ENCODE results near the gene PDE4B. TPM values are rescaled to one million over a fixed set of nuclear protein-coding genes. Genes with fewer than 3 reads are reported as not detected.

Gene PDE4B
- total and polyA plus RNA-seq, 11 donors: 1.4 to 71.9 (median 16.2) TPM

DNA sequence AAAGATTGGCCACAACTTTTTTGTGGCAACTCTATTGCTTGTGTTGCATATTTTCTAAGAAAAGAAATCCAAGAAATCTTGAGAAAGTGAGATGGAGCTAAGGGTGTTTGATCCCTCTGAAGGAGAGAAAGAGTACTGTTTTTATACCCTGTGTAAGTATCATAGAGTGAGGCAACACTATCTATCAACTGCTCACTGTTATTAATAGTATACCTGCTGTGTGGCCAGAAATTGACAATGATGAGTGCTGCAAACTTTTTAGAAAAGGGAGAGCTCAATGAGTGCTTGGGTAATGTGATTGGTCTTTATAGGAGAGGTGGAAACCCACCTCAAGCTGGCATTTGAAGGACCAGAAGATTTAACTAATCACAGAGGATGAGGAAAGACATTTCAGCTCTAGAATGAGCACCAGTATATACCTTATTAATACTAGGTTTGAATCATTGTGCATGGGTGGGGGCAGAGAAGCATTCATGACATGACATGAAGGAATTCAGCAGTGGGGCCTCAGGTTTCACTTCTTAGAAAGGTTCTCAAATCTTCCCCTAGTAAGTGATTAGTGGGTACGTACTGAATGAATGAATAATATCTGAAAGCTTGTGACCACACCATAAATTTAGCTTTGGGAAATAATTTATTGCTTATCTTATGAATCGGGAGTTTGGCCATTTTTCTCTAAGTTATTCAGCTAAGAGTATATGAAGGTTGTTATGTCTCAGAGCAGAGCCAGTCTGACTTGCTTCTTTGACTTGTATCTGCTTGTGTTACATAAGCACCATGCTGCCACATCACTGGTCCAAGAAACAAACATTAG is 572.1 kb downstream of the PDE4B start:
- Histone ChIP-seq H3K4me3 (no peak overlapping the region), H3K27me3 (no peaks in the 10 kb centered on the region), H3K36me3 (peaks cover 0 to 95% (median 84%) of the 10 kb centered on the region in 9 donors), H3K4me1 (peaks cover 0 to 28% (median 8%) of the 10 kb centered on the region in 12 donors), H3K9me3 (no peaks in the 10 kb centered on the region), H3K27ac (peak overlapping the region in 4 of 12 donors; percentile 3 to 34 (median 19))
- DNase-seq (no peak), ATAC-seq (no peak)
- TF ChIP-seq, protein P1, sequence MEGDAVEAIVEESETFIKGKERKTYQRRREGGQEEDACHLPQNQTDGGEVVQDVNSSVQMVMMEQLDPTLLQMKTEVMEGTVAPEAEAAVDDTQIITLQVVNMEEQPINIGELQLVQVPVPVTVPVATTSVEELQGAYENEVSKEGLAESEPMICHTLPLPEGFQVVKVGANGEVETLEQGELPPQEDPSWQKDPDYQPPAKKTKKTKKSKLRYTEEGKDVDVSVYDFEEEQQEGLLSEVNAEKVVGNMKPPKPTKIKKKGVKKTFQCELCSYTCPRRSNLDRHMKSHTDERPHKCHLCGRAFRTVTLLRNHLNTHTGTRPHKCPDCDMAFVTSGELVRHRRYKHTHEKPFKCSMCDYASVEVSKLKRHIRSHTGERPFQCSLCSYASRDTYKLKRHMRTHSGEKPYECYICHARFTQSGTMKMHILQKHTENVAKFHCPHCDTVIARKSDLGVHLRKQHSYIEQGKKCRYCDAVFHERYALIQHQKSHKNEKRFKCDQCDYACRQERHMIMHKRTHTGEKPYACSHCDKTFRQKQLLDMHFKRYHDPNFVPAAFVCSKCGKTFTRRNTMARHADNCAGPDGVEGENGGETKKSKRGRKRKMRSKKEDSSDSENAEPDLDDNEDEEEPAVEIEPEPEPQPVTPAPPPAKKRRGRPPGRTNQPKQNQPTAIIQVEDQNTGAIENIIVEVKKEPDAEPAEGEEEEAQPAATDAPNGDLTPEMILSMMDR (IDR thresholded peaks at IDR 0.05): no peak
- no peak for TF ChIP-seq POLR2A (IDR thresholded peaks at IDR 0.05)
- intact Hi-C loops (cut with DNase I): no loop called here
- 88 to 97% (median 94%) methylated on average over 2 of the region's 2 CpGs for WGBS, 4 donors

DNA sequence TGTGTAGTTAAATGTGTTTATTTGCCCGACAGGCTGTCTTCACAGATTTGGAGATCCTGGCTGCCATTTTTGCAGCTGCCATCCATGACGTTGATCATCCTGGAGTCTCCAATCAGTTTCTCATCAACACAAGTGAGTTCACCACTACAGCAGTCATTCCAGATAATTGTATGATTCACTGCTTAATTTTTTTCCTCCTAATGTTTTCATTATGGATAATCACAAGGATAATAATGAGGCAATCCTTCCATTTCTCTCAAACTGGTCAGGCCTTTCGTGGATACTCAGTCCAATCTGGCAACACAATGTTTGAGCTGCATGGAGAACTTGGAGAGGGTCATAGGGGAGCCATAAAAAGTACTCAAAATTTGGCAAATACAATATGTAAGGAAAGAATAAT is 572.9 kb downstream of the PDE4B start:
- 84 to 94% (median 89%) methylated on average over 3 of the region's 3 CpGs for WGBS, 4 donors
- Histone ChIP-seq H3K4me3 (no peak overlapping the region), H3K36me3 (peaks cover 0 to 99% (median 90%) of the 10 kb centered on the region in 9 donors), H3K4me1 (peaks cover 0 to 26% (median 4%) of the 10 kb centered on the region in 12 donors), H3K9me3 (no peaks in the 10 kb centered on the region), H3K27ac (peak overlapping the region in 3 of 12 donors; percentile 3 to 34 (median 6)), H3K27me3 (no peaks in the 10 kb centered on the region)
- no peak for DNase-seq
- TF ChIP-seq, protein P1 (IDR thresholded peaks at IDR 0.05): no peak
- TF ChIP-seq POLR2A (IDR thresholded peaks at IDR 0.05): no peak
- ATAC-seq: peak in 1 of 4 donors; percentile 50
- intact Hi-C loops (cut with DNase I): no loop called here

DNA sequence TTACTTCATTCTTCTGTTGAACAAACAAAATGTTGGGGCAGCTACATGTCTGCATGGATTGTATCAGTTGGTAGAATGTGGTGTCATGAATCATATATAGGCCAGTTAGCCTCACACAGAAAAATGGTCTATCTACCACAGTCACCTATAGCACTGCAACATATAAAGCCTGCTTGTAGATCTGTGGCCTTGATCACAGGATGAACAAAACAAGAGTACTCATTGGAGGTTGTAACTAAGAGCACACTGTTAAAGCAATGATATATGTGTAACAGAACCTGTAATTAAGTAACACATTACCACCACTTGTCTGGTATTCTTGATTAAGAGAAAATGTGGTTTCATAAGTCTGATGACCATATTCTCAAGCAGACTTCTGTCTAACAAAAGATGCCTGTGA is 573.9 kb downstream of the PDE4B start:
- DNase-seq: no peak

DNA sequence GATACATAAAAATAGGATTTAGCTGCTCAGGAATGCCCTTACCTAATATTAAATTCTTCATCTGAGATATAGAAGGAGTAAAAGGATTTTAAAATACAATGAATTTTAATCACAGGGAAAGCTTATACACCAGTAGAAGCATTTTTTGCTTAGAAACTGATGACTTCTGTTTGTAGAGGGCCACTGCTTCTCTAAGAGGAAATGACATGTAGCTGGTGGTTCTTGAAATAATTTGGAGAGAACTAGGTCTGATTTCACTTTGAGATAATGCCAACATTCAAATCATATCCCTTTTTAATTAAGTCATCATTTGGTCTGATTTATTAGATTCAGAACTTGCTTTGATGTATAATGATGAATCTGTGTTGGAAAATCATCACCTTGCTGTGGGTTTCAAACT is 574.7 kb downstream of the PDE4B start:
- TF ChIP-seq, protein P1 (IDR thresholded peaks at IDR 0.05): no peak
- TF ChIP-seq POLR2A (IDR thresholded peaks at IDR 0.05): no peak
- H3K27ac ChIP-seq: peak overlapping the region in 5 of 12 donors; percentile 3 to 47 (median 27)
- intact Hi-C loops (cut with DNase I): no loop called here
- H3K4me1 ChIP-seq: peaks cover 0 to 42% (median 14%) of the 10 kb centered on the region in 12 donors
- peaks cover 0 to 98% (median 84%) of the 10 kb centered on the region in 9 donors for H3K36me3 ChIP-seq
- H3K27me3 ChIP-seq: no peaks in the 10 kb centered on the region
- DNase-seq: no peak
- H3K4me3 ChIP-seq: no peak overlapping the region
- ATAC-seq: no peak
- no peaks in the 10 kb centered on the region for H3K9me3 ChIP-seq

More for the DNA sequence above, 573.9 kb downstream of the PDE4B start:
- intact Hi-C loops (cut with DNase I): no loop called here
- H3K9me3 ChIP-seq: no peaks in the 10 kb centered on the region
- peaks cover 0 to 98% (median 88%) of the 10 kb centered on the region in 9 donors for H3K36me3 ChIP-seq
- ATAC-seq: no peak
- H3K4me1 ChIP-seq: peaks cover 0 to 34% (median 11%) of the 10 kb centered on the region in 12 donors
- H3K27me3 ChIP-seq: no peaks in the 10 kb centered on the region
- H3K4me3 ChIP-seq: no peak overlapping the region
- TF ChIP-seq POLR2A (IDR thresholded peaks at IDR 0.05): no peak
- TF ChIP-seq, protein P1 (IDR thresholded peaks at IDR 0.05): no peak
- H3K27ac ChIP-seq: peak overlapping the region in 1 of 12 donors; percentile 3

Measured in heart left ventricle (tissue), 16 donors.